ENCODE results near the gene PLSCR2.
"Not testable (repeated sequence)": the region's sequence is repeated elsewhere in the genome, so short reads cannot be mapped to it uniquely, and the experiment has no call there.

The PLSCR2 gene

DNA sequence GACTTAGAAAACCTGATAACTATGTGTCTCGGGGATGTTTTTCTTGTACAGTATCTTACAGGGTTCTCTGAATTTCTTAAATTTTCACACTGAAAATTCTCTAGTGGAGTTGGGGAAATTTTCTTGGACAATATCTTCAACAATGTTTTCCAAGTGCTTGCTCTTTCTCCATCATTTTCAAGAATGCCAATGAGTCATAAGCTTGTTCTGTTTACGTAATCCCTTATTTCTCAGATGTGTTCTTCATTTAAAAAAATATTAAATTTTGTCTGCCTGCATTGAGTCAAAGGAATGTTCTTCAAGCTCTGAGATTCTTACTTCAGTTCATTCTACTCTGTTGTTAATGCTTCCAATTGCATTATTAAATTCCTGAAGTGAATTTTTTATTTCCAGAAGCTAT lies 21.9 kb upstream of the PLSCR2 start:
- no peak for DNase-seq (ENCODE audit: low read depth, low spot score)

GRCh38 chr3:146485297-146485696 lies 15.9 kb upstream of the PLSCR2 start:
- no peak for DNase-seq (ENCODE audit: low read depth, low spot score)

DNA sequence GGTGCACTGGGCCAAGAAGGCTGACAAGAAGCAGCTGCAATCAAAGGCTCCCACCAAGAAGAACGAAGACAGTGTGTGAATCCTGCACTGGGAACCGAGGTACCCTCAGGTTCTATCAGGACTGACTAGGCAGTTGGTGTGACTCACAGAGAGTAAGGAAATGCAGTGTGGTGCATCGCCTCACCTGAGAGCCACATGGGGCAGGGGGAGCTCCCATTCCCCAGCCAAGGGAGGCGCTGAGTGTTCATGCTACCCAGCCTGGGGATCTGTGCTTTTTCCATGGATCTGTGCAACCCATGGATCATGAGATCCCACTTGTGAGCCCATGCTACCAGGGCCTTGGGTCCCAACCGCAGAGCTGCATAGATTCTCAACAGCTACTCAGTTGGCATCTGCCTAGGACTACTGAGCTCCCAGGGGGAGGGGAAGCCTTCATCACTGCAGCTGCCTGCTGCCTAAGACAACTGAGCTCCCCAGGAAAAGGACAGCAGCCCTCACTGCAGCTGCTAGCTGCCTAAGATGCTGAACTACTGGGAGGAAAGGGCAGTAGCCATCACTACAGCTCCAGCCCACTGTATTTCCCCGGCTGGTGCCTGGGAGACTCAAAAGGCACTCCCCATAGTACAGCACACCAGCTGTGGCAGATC lies 6.9 kb upstream of the PLSCR2 start:
- no peak for DNase-seq (ENCODE audit: low read depth, low spot score)

GRCh38 chr3:146474976-146475375 lies 5.6 kb upstream of the PLSCR2 start:
- not testable (repeated sequence) for DNase-seq (ENCODE audit: low read depth, low spot score)

- DNase-seq (ENCODE audit: low read depth, low spot score) = no peak
Observed at GRCh38 chr3:146473726-146474125, 4.4 kb upstream of the PLSCR2 start.

GRCh38 chr3:146472611-146473010 lies 3.2 kb upstream of the PLSCR2 start:
- no peak for DNase-seq (ENCODE audit: low read depth, low spot score)

GRCh38 chr3:146471012-146471411 lies 1.7 kb upstream of the PLSCR2 start:
- DNase-seq (ENCODE audit: low read depth, low spot score) = no peak

GRCh38 chr3:146470425-146470990 lies 1.1 kb upstream of the PLSCR2 start:
- no peak for DNase-seq (ENCODE audit: low read depth, low spot score)

GRCh38 chr3:146468671-146469149 lies 651 bp downstream of the PLSCR2 start:
- DNase-seq (ENCODE audit: low read depth, low spot score) = no peak

DNA sequence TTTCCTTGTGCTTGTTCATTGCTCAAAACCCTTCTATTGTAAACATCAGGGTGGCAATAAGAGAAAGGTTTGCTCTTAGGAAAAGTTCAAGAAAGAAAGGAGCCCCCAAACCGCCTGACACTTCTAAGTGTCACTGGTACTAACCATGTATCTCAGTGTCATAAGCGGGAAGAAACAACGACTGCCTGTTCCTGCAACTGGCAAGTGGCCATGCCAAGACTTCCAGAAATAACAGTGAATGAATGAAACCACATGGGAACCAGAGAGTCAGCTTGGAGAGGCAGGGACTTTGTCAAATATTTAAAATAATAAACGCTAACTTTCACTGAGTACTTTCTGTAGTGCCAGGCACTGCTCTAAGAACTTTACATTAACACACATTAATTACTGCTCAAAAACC lies 1.1 kb downstream of the PLSCR2 start:
- DNase-seq (ENCODE audit: low read depth, low spot score) = no peak

GRCh38 chr3:146466604-146467003 lies 2.8 kb downstream of the PLSCR2 start:
- no peak for DNase-seq (ENCODE audit: low read depth, low spot score)

DNA sequence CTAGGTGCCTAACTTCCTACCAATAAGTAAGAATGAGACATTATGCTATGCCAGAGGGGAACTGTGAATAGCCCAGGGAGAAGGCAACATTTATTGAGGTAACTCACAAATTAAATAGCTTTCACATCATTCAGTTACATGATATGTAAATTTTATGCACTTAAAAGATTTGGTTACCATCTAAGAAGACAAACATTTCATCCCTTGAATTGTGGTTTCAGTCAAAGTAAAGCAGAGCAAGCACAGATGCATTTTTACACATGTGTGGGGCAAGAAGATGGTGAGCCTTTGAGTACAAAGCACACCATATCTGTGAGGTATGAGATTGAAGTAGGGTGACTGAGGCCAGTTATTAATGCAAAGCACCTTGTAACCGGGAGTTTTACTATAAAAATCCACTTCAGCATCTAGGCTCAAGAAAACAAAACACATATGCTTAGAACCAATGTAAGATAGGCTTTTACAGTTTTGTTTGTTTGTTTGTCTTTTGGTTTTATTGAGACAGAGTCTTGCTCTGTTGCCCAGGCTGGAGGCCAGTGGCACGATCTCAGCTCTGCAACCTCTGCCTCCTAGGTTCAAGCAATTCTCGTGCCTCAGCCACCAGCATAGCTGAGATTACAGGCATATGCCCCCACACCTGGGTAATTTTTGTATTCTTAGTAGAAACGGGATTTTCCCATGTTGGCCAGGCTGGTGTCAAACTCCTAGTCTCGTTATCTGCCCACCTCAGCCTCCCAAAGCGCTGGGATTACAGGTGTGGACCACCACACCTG lies 3.5 kb downstream of the PLSCR2 start:
- DNase-seq (ENCODE audit: low read depth, low spot score) = no peak

GRCh38 chr3:146464783-146465182 lies 4.6 kb downstream of the PLSCR2 start:
- DNase-seq (ENCODE audit: low read depth, low spot score) = no peak

DNA sequence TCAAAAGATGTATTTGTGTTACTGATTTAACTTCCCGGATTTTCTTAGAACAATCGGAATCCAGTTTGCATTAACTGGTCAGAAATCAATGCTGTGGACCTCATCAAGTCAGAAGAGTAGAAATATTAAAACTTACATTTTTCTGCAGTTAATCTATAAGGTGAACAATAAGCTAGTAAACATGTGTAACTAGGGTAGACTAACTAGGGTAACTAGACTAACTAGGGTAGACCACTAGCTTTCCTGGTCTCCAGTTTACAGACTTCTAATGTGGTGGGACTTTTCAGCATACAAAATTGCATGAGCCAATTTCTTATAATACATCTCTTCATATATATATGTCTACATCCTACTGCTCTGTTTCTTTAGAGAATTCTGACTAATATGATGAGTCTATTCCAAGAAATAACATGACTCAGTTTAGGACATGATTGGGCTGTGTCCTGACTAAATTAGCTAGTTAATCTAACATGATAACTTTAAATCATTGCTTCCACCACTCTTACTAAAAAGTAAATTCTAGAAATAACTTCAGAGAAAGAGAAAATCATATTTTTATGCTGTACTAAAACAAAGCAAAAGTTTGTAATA lies 5.3 kb downstream of the PLSCR2 start:
- DNase-seq (ENCODE audit: low read depth, low spot score) = no peak

- no peak for DNase-seq (ENCODE audit: low read depth, low spot score)
Observed at GRCh38 chr3:146454796-146455195, 14.6 kb downstream of the PLSCR2 start.

GRCh38 chr3:146449613-146450012 lies 19.7 kb downstream of the PLSCR2 start:
- no peak for DNase-seq (ENCODE audit: low read depth, low spot score)

- no peak for DNase-seq (ENCODE audit: low read depth, low spot score)
Observed at GRCh38 chr3:146449076-146449475, 20.3 kb downstream of the PLSCR2 start.

DNA sequence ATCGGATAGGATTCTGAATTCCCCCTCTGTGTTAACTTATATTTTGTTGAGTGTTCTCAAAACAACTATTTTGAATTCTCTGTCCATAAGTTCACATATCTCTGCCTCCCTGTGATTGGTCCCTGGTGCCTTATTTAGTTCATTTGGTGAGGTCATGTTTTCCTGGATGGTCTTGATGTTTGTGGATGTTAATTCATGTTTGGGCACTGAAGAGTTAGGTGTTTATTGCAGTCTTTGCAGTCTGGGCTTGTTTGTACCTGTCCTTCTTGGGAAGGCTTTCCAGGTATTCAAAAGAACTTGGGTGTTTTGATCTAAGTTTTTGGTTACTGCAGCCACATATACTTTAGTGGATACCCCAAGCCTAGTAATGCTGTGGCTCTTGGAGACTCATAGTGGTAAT lies 23.3 kb downstream of the PLSCR2 start:
- DNase-seq (ENCODE audit: low read depth, low spot score) = no peak

DNA sequence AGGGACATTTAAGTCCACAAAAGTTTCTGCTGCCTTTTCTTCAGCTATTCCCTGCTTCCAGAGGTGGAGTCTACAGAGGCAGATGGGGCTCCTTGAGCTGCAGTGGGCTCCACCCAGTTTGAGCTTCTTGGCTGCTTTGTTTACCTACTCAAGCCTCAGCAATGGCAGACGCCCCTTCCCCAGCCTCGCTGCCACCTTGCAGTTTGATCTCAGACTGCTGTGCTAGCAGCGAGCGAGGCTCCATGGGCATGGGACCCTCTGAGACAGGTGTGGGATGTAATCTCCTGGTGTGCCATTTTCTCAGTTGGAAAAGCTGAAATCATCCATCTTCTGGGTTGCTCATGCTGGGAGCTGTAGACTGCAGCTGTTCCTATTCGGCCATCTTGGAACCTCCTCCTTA lies 29.1 kb downstream of the PLSCR2 start:
- DNase-seq (ENCODE audit: low read depth, low spot score) = not testable (repeated sequence)

- no peak for DNase-seq (ENCODE audit: low read depth, low spot score)
Observed at GRCh38 chr3:146432066-146432465, 37.3 kb downstream of the PLSCR2 start.

- no peak for DNase-seq (ENCODE audit: low read depth, low spot score)
Observed at GRCh38 chr3:146431240-146431639, 38.1 kb downstream of the PLSCR2 start.

GRCh38 chr3:146425341-146425740 lies 44.0 kb downstream of the PLSCR2 start:
- DNase-seq (ENCODE audit: low read depth, low spot score) = no peak

Data from activated CD4-positive, CD25-positive, alpha-beta regulatory T cell treated with anti-CD3 and anti-CD28 coated beads, Interleukin-2, amount 50 U/mL, for 16 hours (primary cell).